ENCODE results near the gene CYP27B1.
A peak's percentile ranks its signal among the peaks of the same experiment; 100 is the strongest.

DNA sequence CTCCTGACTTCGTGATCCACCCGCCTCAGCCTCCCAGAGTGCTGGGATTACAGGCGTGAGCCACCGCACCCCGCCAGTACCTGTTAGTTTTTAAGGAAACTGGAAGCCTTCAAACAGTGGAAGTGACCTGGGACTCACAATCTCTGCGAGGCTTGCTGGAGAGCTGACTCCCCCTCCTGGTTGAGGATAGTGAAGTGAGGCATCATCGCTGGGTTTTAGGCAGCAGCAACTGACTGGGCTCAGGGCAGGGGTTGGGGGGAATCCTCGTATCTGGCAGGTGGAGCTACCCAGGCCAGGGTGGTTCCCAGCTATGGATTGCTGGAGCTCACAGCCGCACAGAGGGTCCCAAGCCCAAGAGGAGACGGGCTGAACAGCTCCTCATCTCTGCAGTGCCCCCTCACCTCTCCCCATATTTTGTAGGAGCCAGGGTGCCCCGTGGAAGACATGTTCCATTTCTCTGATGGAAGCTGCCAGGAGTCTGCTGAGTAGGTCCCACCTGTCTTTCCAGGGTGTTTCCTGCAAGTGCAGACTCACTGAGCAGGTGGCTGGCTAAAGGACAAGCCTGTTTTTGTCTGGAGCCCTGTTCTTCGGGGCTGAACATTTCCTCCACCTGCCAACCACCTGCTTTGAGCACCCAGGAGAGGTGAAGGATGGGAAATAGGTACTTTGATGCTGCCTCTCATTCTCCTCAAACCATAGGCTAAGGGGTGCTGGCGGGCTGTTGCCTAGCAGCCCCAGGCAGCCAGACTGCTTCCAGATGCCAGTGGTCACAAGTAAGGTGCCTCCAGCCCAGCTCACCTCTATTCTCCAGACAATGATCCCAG is 48.5 kb upstream of the CYP27B1 start:
- TF ChIP-seq, protein P1, sequence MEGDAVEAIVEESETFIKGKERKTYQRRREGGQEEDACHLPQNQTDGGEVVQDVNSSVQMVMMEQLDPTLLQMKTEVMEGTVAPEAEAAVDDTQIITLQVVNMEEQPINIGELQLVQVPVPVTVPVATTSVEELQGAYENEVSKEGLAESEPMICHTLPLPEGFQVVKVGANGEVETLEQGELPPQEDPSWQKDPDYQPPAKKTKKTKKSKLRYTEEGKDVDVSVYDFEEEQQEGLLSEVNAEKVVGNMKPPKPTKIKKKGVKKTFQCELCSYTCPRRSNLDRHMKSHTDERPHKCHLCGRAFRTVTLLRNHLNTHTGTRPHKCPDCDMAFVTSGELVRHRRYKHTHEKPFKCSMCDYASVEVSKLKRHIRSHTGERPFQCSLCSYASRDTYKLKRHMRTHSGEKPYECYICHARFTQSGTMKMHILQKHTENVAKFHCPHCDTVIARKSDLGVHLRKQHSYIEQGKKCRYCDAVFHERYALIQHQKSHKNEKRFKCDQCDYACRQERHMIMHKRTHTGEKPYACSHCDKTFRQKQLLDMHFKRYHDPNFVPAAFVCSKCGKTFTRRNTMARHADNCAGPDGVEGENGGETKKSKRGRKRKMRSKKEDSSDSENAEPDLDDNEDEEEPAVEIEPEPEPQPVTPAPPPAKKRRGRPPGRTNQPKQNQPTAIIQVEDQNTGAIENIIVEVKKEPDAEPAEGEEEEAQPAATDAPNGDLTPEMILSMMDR (IDR thresholded peaks at IDR 0.05; ENCODE audit: low read length) = 0 out of 2 replicates have a peak, but pooled peaks have one; percentile 6
- no peak for TF ChIP-seq EZH2 (IDR thresholded peaks at IDR 0.05; ENCODE audit: borderline replicate concordance, low read length)

Data from OCI-LY1 (cell line).